GM12891 (cell line): ENCODE measurements around the gene GUK1. TPM values are rescaled to one million over a fixed set of nuclear protein-coding genes. Genes with fewer than 3 reads are reported as not detected.

Experiments
- DNase-seq: peaks from one replicate; pipeline ENCODE4 v3.0.0; 2011; ENCODE audit warnings: low spot score; ENCODE audit not compliant: insufficient read length
- FAIRE-seq: peaks from 2 replicates; lab custom pipeline; 2011; peaks lifted over from hg19 to GRCh38; lab: Jason Lieb, UNC
- PAX5 ChIP-seq: IDR thresholded peaks from 2 replicates; pipeline ENCODE4 v1.6.1; 2011; ENCODE audit warnings: low read length, moderate library complexity, mild to moderate bottlenecking; ENCODE audit not compliant: insufficient read depth, severe bottlenecking
- POLR2A ChIP-seq: IDR thresholded peaks from 2 replicates; pipeline ENCODE4 v1.6.1; 2011; ENCODE audit warnings: low read depth, low read length, control low read depth
- POLR2AphosphoS5 ChIP-seq: IDR thresholded peaks from 2 replicates; pipeline ENCODE4 v1.6.1; 2011; ENCODE audit warnings: low read depth, low read length, control low read depth
- POU2F2 ChIP-seq: IDR thresholded peaks from 2 replicates; pipeline ENCODE4 v1.6.1; 2011; ENCODE audit warnings: low read depth, mild to moderate bottlenecking, control low read depth, low read length, moderate library complexity
- SPI1 ChIP-seq: IDR thresholded peaks from 2 replicates; pipeline ENCODE4 v1.6.1; 2011; ENCODE audit warnings: low read depth, low read length, control low read depth
- TAF1 ChIP-seq: IDR thresholded peaks from 2 replicates; pipeline ENCODE4 v1.6.1; 2011; ENCODE audit warnings: low read depth, low read length, control low read depth
- polyA plus RNA-seq: library from polyadenylated mRNA; unstranded; fragments of >200 nt; gene quantifications from one replicate; pipeline ENCODE4 v1.2.1, GENCODE V29; 2012; ENCODE audit warnings: low read depth, missing spikeins, inconsistent platforms; ENCODE audit not compliant: missing spikeins

The GUK1 gene
- polyA plus RNA-seq, result 202 TPM

- DNase-seq, result peak; percentile 97
- peak; percentile 71 for TF ChIP-seq POLR2A
- TF ChIP-seq PAX5, result no peak
- 0 out of 2 replicates have a peak, but pooled peaks have one; percentile 39 for TF ChIP-seq POU2F2
- peak; percentile 76 for TF ChIP-seq POLR2AphosphoS5
- no peak for TF ChIP-seq SPI1
- peak; percentile 39; the same call in 1 of the 2 replicates for TF ChIP-seq TAF1
- peak; percentile 100 for FAIRE-seq
Observed at GRCh38 chr1:228139931-228140723, at the start of gene GUK1. Gene GUK1, plus strand, starts transcription at chr1:228140279. Its CDS starts 24 bp downstream, at chr1:228140303.

- TF ChIP-seq POU2F2 (0 out of 2 replicates have a peak, but pooled peaks have one; percentile 13), POLR2A (no peak)
- FAIRE-seq (no peak), DNase-seq (no peak)
Observed at GRCh38 chr1:228090613-228091081, 49.4 kb upstream of the GUK1 start.

GRCh38 chr1:228091084-228091483 lies 49.0 kb upstream of the GUK1 start:
- FAIRE-seq (no peak), DNase-seq (no peak)
- TF ChIP-seq PAX5, result no peak
- no peak for TF ChIP-seq POU2F2
- TF ChIP-seq POLR2A, result no peak
- TF ChIP-seq TAF1, result no peak
- TF ChIP-seq POLR2AphosphoS5, result no peak
- TF ChIP-seq SPI1, result no peak

- no peak for FAIRE-seq
- DNase-seq, result no peak
- no peak; the same call in 1 of the 2 replicates for TF ChIP-seq POLR2A
- no peak for TF ChIP-seq POU2F2
- no peak for TF ChIP-seq SPI1
- no peak for TF ChIP-seq PAX5
- no peak for TF ChIP-seq TAF1
- peak; percentile 47; the same call in 1 of the 2 replicates for TF ChIP-seq POLR2AphosphoS5
Observed at GRCh38 chr1:228092342-228093049, 47.6 kb upstream of the GUK1 start.

- TF ChIP-seq POLR2AphosphoS5 (peak; percentile 43; the same call in 1 of the 2 replicates), TAF1 (no peak)
- DNase-seq (no peak), FAIRE-seq (no peak)
Observed at GRCh38 chr1:228093050-228093906, 46.8 kb upstream of the GUK1 start.

- FAIRE-seq, result no peak
- TF ChIP-seq POLR2A, result no peak
- no peak for TF ChIP-seq SPI1
- no peak for TF ChIP-seq POLR2AphosphoS5
- TF ChIP-seq TAF1, result no peak
- no peak for TF ChIP-seq POU2F2
- no peak for TF ChIP-seq PAX5
- DNase-seq, result no peak
Observed at GRCh38 chr1:228094432-228095016, 45.6 kb upstream of the GUK1 start.

GRCh38 chr1:228095161-228095560 lies 44.9 kb upstream of the GUK1 start:
- no peak for TF ChIP-seq SPI1
- TF ChIP-seq POLR2A, result no peak
- no peak for TF ChIP-seq TAF1
- no peak for FAIRE-seq
- DNase-seq, result no peak

GRCh38 chr1:228095938-228096337 lies 44.1 kb upstream of the GUK1 start:
- FAIRE-seq, result no peak
- TF ChIP-seq TAF1, result no peak
- no peak for TF ChIP-seq POU2F2
- no peak for TF ChIP-seq POLR2AphosphoS5
- no peak for TF ChIP-seq POLR2A
- TF ChIP-seq SPI1, result no peak
- no peak for TF ChIP-seq PAX5
- no peak for DNase-seq
